Liver (tissue), 9 donors: ENCODE data around the gene LPAR1. TPM values are rescaled to one million over a fixed set of nuclear protein-coding genes. Genes with fewer than 3 reads are reported as not detected.
"Not testable (repeated sequence)": the region's sequence is repeated elsewhere in the genome, so short reads cannot be mapped to it uniquely, and the experiment has no call there.

Source experiments
- DNase-seq: peaks from one replicate; pipeline ENCODE4 v3.0.0-alpha.2; 2017; ENCODE audit warnings: low spot score
- H3K27ac ChIP-seq, 2 donors: one replicate each; pipeline ENCODE4 v1.7.0; 2013; ENCODE audit warnings: inconsistent platforms in 2 of 2, low read length in 2 of 2, control low read depth in 1 of 2, low read depth in 1 of 2, mild to moderate bottlenecking in 1 of 2
- H3K27me3 ChIP-seq, 4 donors: one replicate each; pipeline versions ENCODE4 v1.6.1 to v1.7.0; 2013; ENCODE audit warnings: low read length in 3 of 4, inconsistent platforms in 1 of 4, mild to moderate bottlenecking in 1 of 4, moderate library complexity in 1 of 4; ENCODE audit not compliant: control insufficient read depth in 4 of 4, insufficient read depth in 4 of 4
- H3K36me3 ChIP-seq, 4 donors: one replicate each; pipeline versions ENCODE4 v1.6.1 to v1.7.0; 2013; ENCODE audit warnings: low read length in 3 of 4, mild to moderate bottlenecking in 3 of 4, low read depth in 1 of 4, moderate library complexity in 1 of 4; ENCODE audit not compliant: control insufficient read depth in 4 of 4, insufficient read depth in 3 of 4
- H3K4me1 ChIP-seq, 4 donors: one replicate each; pipeline versions ENCODE4 v1.6.1 to v1.7.0; 2013; ENCODE audit warnings: low read length in 3 of 4, mild to moderate bottlenecking in 3 of 4, moderate library complexity in 1 of 4; ENCODE audit not compliant: control insufficient read depth in 4 of 4, insufficient read depth in 4 of 4
- H3K4me3 ChIP-seq, 3 donors: one replicate each; pipeline versions ENCODE4 v1.6.1 to v1.7.0; 2013; ENCODE audit warnings: low read length in 3 of 3, control low read depth in 1 of 3, low read depth in 1 of 3, mild to moderate bottlenecking in 1 of 3
- H3K9ac ChIP-seq, 2 donors: one replicate each; pipeline ENCODE4 v1.7.0; 2013; ENCODE audit warnings: low read length in 2 of 2, mild to moderate bottlenecking in 2 of 2, moderate library complexity in 2 of 2, control low read depth in 1 of 2, low read depth in 1 of 2
- H3K9me3 ChIP-seq, 4 donors: one replicate each; pipeline versions ENCODE4 v1.6.1 to v1.7.0; 2013; ENCODE audit warnings: low read length in 3 of 4; ENCODE audit not compliant: control insufficient read depth in 4 of 4
- EGR1 ChIP-seq, 2 donors: IDR thresholded peaks; 2 replicates each; pipeline ENCODE4 v1.6.1; 2016 to 2018; ENCODE audit warnings: antibody characterized with exemption in 2 of 2, low read depth in 2 of 2
- FOXA1 ChIP-seq: IDR thresholded peaks from 2 replicates; pipeline ENCODE4 v1.6.1; 2016; ENCODE audit warnings: antibody characterized with exemption
- FOXA2 ChIP-seq: IDR thresholded peaks from 2 replicates; pipeline ENCODE4 v1.6.1; 2016; ENCODE audit warnings: antibody characterized with exemption
- HNF4G ChIP-seq: IDR thresholded peaks from 2 replicates; pipeline ENCODE4 v1.6.1; 2016; ENCODE audit warnings: antibody characterized with exemption
- JUND ChIP-seq, 2 donors: IDR thresholded peaks; 2 replicates each; pipeline ENCODE4 v1.6.1; 2016; ENCODE audit warnings: antibody characterized with exemption in 2 of 2
- NR2F2 ChIP-seq: IDR thresholded peaks from 2 replicates; pipeline ENCODE4 v1.6.1; 2016; ENCODE audit warnings: antibody characterized with exemption
- REST ChIP-seq: IDR thresholded peaks from 2 replicates; pipeline ENCODE4 v1.6.1; 2016; ENCODE audit warnings: antibody characterized with exemption, mild to moderate bottlenecking
- RXRA ChIP-seq, 2 donors: IDR thresholded peaks; 2 replicates each; pipeline ENCODE4 v1.6.1; 2017 to 2018; ENCODE audit warnings: antibody characterized with exemption in 2 of 2, mild to moderate bottlenecking in 1 of 2
- SP1 ChIP-seq: IDR thresholded peaks from 2 replicates; pipeline ENCODE4 v1.6.1; 2018; ENCODE audit warnings: antibody characterized with exemption, mild to moderate bottlenecking
- TAF1 ChIP-seq: conservative IDR thresholded peaks from 2 replicates; pipeline ENCODE4 v1.6.1; 2016; ENCODE audit warnings: antibody characterized with exemption, mild to moderate bottlenecking
- WGBS: extraction: QIAGEN DNeasy Blood & Tissue Kit; methylation state at CpG from one replicate; pipeline ENCODE4 v1.1.7; 2013; 5-methylcytosine and 5-hydroxymethylcytosine counted together
- polyA plus RNA-seq, 2 donors: library from polyadenylated mRNA; stranded (reverse) in 1 of 2; unstranded in 1 of 2; fragments of 200-250 nt in 1 of 2; fragments of >200 nt in 1 of 2; fragmentation: Nextera tagmentation in 1 of 2; extraction: Ambion mirVana in 1 of 2; gene quantifications; one replicate each; pipeline versions ENCODE4 v1.2.1 to v1.2.3, GENCODE V29; 2013 to 2015
- total RNA-seq, 2 donors: library from RNA; depleted of rRNA; stranded (reverse); fragments of >200 nt; gene quantifications; one replicate each; pipeline ENCODE4 v1.2.3, GENCODE V29; 2014
- TF ChIP-seq, protein P1 (sequence below): IDR thresholded peaks from 2 replicates; pipeline ENCODE4 v1.6.1; 2016; ENCODE audit warnings: antibody characterized with exemption
- TF ChIP-seq, protein P2 (sequence below): IDR thresholded peaks from 2 replicates; pipeline ENCODE4 v1.6.1; 2016; ENCODE audit warnings: antibody characterized with exemption
- TF ChIP-seq, protein P3 (sequence below): IDR thresholded peaks from 2 replicates; pipeline ENCODE4 v1.6.1; 2016; ENCODE audit warnings: antibody characterized with exemption
- donor health status: healthy.
- donor health status: healthy.
- donor health status: healthy.
- donor health status: healthy.
- donor health status: healthy.

The LPAR1 gene
- total and polyA plus RNA-seq, 4 donors: 0.51 to 3.6 (median 1.1) TPM

DNA sequence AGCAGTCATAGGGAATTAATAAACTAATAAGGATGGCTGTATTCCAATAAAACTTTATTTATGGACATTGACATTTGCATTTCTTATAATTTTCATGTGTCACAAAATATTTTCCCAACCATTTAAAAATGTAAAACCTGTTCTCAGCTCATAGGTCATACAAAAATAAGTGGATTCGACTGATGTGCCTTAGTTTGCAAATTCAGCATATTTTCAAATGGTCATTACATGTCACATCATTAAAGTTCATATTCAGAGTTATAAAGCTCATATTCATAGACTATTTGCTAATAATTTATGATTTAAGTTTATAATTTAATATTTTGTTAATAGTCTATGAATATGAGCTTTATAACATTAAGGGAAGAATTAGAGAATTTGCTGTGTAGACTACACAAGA is 166.5 kb downstream of the LPAR1 start:
- H3K27me3 ChIP-seq: peaks cover 0 to 3% (median 0%) of the 10 kb centered on the region in 4 donors
- TF ChIP-seq, protein P1, sequence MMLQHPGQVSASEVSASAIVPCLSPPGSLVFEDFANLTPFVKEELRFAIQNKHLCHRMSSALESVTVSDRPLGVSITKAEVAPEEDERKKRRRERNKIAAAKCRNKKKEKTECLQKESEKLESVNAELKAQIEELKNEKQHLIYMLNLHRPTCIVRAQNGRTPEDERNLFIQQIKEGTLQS: no peak
- TF ChIP-seq RXRA (IDR thresholded peaks at IDR 0.05): no peak
- TF ChIP-seq REST: no peak
- no peak for TF ChIP-seq TAF1
- TF ChIP-seq HNF4G: no peak
- TF ChIP-seq FOXA2: no peak
- no peak for TF ChIP-seq EGR1 (IDR thresholded peaks at IDR 0.05; ENCODE audit: low read depth in 2 of 2)
- TF ChIP-seq FOXA1: no peak
- TF ChIP-seq, protein P2, sequence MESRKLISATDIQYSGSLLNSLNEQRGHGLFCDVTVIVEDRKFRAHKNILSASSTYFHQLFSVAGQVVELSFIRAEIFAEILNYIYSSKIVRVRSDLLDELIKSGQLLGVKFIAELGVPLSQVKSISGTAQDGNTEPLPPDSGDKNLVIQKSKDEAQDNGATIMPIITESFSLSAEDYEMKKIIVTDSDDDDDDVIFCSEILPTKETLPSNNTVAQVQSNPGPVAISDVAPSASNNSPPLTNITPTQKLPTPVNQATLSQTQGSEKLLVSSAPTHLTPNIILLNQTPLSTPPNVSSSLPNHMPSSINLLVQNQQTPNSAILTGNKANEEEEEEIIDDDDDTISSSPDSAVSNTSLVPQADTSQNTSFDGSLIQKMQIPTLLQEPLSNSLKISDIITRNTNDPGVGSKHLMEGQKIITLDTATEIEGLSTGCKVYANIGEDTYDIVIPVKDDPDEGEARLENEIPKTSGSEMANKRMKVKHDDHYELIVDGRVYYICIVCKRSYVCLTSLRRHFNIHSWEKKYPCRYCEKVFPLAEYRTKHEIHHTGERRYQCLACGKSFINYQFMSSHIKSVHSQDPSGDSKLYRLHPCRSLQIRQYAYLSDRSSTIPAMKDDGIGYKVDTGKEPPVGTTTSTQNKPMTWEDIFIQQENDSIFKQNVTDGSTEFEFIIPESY: no peak
- WGBS: 89% methylated on average over 1 of the region's 1 CpG

DNA sequence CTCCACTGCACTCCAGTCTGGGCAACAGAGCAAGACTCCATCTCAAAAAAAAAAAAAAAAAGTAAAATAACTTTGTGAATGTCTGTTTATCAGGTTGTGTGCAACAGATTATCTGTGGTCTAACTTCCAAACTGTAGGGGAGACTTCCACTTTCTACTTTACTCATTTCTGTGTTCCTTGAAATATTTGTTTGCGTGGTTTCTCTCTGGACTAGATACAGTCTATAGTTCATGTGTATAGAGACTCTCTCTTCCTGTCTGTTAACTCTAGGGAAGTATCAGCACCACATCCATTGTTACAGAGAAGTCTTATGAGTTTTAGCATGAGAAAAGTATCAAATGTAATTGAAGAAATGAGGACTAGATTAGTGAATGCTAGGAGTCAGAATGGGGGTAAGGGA is 168.3 kb downstream of the LPAR1 start:
- 88% methylated on average over 1 of the region's 1 CpG for WGBS
- DNase-seq: no peak
- Histone ChIP-seq H3K27me3 (peaks cover 0 to 3% (median 0%) of the 10 kb centered on the region in 4 donors), H3K9ac (no peak overlapping the region), H3K4me3 (no peak overlapping the region), H3K9me3 (no peaks in the 10 kb centered on the region), H3K4me1 (no peaks in the 10 kb centered on the region), H3K27ac (no peak overlapping the region), H3K36me3 (no peaks in the 10 kb centered on the region)
- TF ChIP-seq SP1: no peak
- TF ChIP-seq NR2F2: no peak
- TF ChIP-seq, protein P3, sequence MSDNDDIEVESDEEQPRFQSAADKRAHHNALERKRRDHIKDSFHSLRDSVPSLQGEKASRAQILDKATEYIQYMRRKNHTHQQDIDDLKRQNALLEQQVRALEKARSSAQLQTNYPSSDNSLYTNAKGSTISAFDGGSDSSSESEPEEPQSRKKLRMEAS: no peak
- TF ChIP-seq JUND (IDR thresholded peaks at IDR 0.05): no peak

More for the DNA sequence above, 166.5 kb downstream of the LPAR1 start:
- Histone ChIP-seq H3K9ac (no peak overlapping the region), H3K4me1 (no peaks in the 10 kb centered on the region), H3K9me3 (no peaks in the 10 kb centered on the region), H3K27ac (no peak overlapping the region), H3K36me3 (no peaks in the 10 kb centered on the region), H3K4me3 (no peak overlapping the region)
- DNase-seq: no peak

- WGBS: 87% methylated on average over 2 of the region's 2 CpGs
- TF ChIP-seq, protein P3: no peak
- DNase-seq: no peak
- Histone ChIP-seq H3K9ac (no peak overlapping the region), H3K4me3 (no peak overlapping the region), H3K4me1 (no peaks in the 10 kb centered on the region), H3K9me3 (peaks cover 5 to 28% (median 8%) of the 10 kb centered on the region in 4 donors), H3K27me3 (no peaks in the 10 kb centered on the region), H3K36me3 (no peaks in the 10 kb centered on the region), H3K27ac (no peak overlapping the region)
These were observed 174.3 kb downstream of the LPAR1 start for GRCh38 chr9:110864011-110864410.

- WGBS: 86% methylated on average over 4 of the region's 4 CpGs
- not testable (repeated sequence) for H3K27me3 ChIP-seq, H3K27ac ChIP-seq, DNase-seq, H3K36me3 ChIP-seq, H3K4me1 ChIP-seq, H3K9ac ChIP-seq
- peak overlapping the region in 1 of 3 donors; percentile 9 for H3K4me3 ChIP-seq
- H3K9me3 ChIP-seq: peaks cover 5 to 28% (median 8%) of the 10 kb centered on the region in 4 donors
These were observed 176.7 kb downstream of the LPAR1 start for GRCh38 chr9:110861370-110862110.
